ENCODE data around the gene SLC22A2. TPM values are rescaled to one million over a fixed set of nuclear protein-coding genes. Genes with fewer than 3 reads are reported as not detected.

SLC22A2 gene
- total and polyA plus RNA-seq, 4 donors: not detected

DNA sequence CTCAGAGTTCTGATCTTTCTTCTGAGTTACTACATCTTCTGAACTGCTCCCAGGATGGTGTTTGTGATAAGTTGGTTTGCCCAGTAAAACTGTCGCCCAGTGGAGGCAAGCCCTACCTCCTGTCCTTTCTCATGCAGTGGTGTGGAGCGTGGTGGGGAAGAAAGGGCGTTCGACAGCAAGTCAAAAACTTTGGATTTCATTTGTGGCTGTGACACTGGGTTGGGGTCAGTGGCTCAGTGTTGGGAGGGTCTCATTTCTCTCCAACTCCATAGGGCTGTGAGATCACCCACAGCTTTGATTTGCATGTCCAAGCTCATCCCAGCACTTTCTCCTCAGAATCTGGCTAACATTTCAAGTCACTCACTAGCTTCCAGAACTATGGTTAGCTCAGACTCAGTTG is 17.5 kb upstream of the SLC22A2 start:
- no peak for TF ChIP-seq JUND (IDR thresholded peaks at IDR 0.05)
- no peak for TF ChIP-seq NR2F2 (IDR thresholded peaks at IDR 0.05)
- TF ChIP-seq SP1 (IDR thresholded peaks at IDR 0.05): no peak
- TF ChIP-seq HNF4G (IDR thresholded peaks at IDR 0.05): no peak
- TF ChIP-seq REST (IDR thresholded peaks at IDR 0.05): no peak
- TF ChIP-seq ZBTB33 (IDR thresholded peaks at IDR 0.05): no peak
- TF ChIP-seq GABPA (IDR thresholded peaks at IDR 0.05 in 1 of 2, conservative IDR thresholded peaks at IDR 0.05 in 1 of 2): no peak
- no peak for TF ChIP-seq CTCF (IDR thresholded peaks at IDR 0.05; ENCODE audit: low read depth, low read length, missing input control)
- TF ChIP-seq EGR1 (IDR thresholded peaks at IDR 0.05; ENCODE audit: low read depth in 2 of 2): no peak
- no peak for TF ChIP-seq TAF1 (conservative IDR thresholded peaks at IDR 0.05)
- no peak overlapping the region for H3K4me3 ChIP-seq (ENCODE audit: low read depth in 1 of 3, low read length in 3 of 3)
- H3K4me1 ChIP-seq (ENCODE audit: control insufficient read depth in 4 of 4, insufficient read depth in 4 of 4, low read length in 3 of 4): peaks cover 0 to 17% (median 13%) of the 10 kb centered on the region in 4 donors
- H3K27ac ChIP-seq (ENCODE audit: low read depth in 1 of 2, low read length in 2 of 2): peak overlapping the region; percentile 61 to 80
- H3K36me3 ChIP-seq (ENCODE audit: control insufficient read depth in 4 of 4, insufficient read depth in 3 of 4, low read depth in 1 of 4, low read length in 3 of 4): no peaks in the 10 kb centered on the region
- H3K27me3 ChIP-seq (ENCODE audit: control insufficient read depth in 4 of 4, insufficient read depth in 4 of 4, low read length in 3 of 4): no peaks in the 10 kb centered on the region
- DNase-seq (ENCODE audit: low spot score): no peak
- H3K9me3 ChIP-seq (ENCODE audit: control insufficient read depth in 4 of 4, low read length in 3 of 4): no peaks in the 10 kb centered on the region
- H3K9ac ChIP-seq (ENCODE audit: low read depth in 1 of 2, low read length in 2 of 2): no peak overlapping the region
- WGBS: 96% methylated on average over 4 of the region's 4 CpGs

- Histone ChIP-seq H3K36me3 (ENCODE audit: control insufficient read depth in 4 of 4, insufficient read depth in 3 of 4, low read depth in 1 of 4, low read length in 3 of 4) (no peaks in the 10 kb centered on the region), H3K27ac (ENCODE audit: low read depth in 1 of 2, low read length in 2 of 2) (peak overlapping the region; percentile 61 to 80), H3K4me1 (ENCODE audit: control insufficient read depth in 4 of 4, insufficient read depth in 4 of 4, low read length in 3 of 4) (peaks cover 0 to 17% (median 13%) of the 10 kb centered on the region in 4 donors), H3K9ac (ENCODE audit: low read depth in 1 of 2, low read length in 2 of 2) (no peak overlapping the region), H3K9me3 (ENCODE audit: control insufficient read depth in 4 of 4, low read length in 3 of 4) (no peaks in the 10 kb centered on the region), H3K4me3 (ENCODE audit: low read depth in 1 of 3, low read length in 3 of 3) (peak overlapping the region in 2 of 3 donors; percentile 4 to 15), H3K27me3 (ENCODE audit: control insufficient read depth in 4 of 4, insufficient read depth in 4 of 4, low read length in 3 of 4) (no peaks in the 10 kb centered on the region)
- no peak for DNase-seq (ENCODE audit: low spot score)
- TF ChIP-seq ZBTB33 (IDR thresholded peaks at IDR 0.05): no peak
- peak in 1 of 2 donors; percentile 45 for TF ChIP-seq HNF4A (conservative IDR thresholded peaks at IDR 0.05)
- TF ChIP-seq RXRA (IDR thresholded peaks at IDR 0.05): peak; percentile 59 to 80
- TF ChIP-seq SP1 (IDR thresholded peaks at IDR 0.05): peak; percentile 39
- WGBS: 37% methylated on average over 20 of the region's 20 CpGs
Measured at GRCh38 chr6:160275511-160276003, 16.9 kb upstream of the SLC22A2 start.

Measured in liver (tissue), 9 donors.